ENCODE results near the gene OPA1.
A peak's percentile ranks its signal among the peaks of the same experiment; 100 is the strongest.

The OPA1 gene

GRCh38 chr3:193589129-193589528 lies 3.9 kb upstream of the OPA1 start:
- DNase-seq (ENCODE audit: low read depth): no peak
- TF ChIP-seq CTCF (IDR thresholded peaks at IDR 0.05; ENCODE audit: low read length, missing control alignments): no peak
- no peak overlapping the region for H3K4me3 ChIP-seq (replicated peaks; ENCODE audit: low read depth, low read length)

- no peak for TF ChIP-seq CTCF (IDR thresholded peaks at IDR 0.05; ENCODE audit: low read length, missing control alignments)
- H3K4me3 ChIP-seq (replicated peaks; ENCODE audit: low read depth, low read length): no peak overlapping the region
- DNase-seq (ENCODE audit: low read depth): no peak
Observed at GRCh38 chr3:193589616-193590015, 3.4 kb upstream of the OPA1 start.

GRCh38 chr3:193590088-193590856 lies 2.7 kb upstream of the OPA1 start:
- DNase-seq (ENCODE audit: low read depth): peak; percentile 52
- TF ChIP-seq CTCF (IDR thresholded peaks at IDR 0.05; ENCODE audit: low read length, missing control alignments): no peak
- no peak overlapping the region for H3K4me3 ChIP-seq (replicated peaks; ENCODE audit: low read depth, low read length)

GRCh38 chr3:193593668-193594030 lies 641 bp downstream of the OPA1 start:
- DNase-seq (ENCODE audit: low read depth): peak; percentile 27
- TF ChIP-seq CTCF (IDR thresholded peaks at IDR 0.05; ENCODE audit: low read length, missing control alignments): no peak
- peak overlapping the region; percentile 92 for H3K4me3 ChIP-seq (replicated peaks; ENCODE audit: low read depth, low read length)

GRCh38 chr3:193594946-193595689 lies 2.1 kb downstream of the OPA1 start:
- peak; percentile 32 for DNase-seq (ENCODE audit: low read depth)
- no peak for TF ChIP-seq CTCF (IDR thresholded peaks at IDR 0.05; ENCODE audit: low read length, missing control alignments)
- peak overlapping the region; percentile 13 for H3K4me3 ChIP-seq (replicated peaks; ENCODE audit: low read depth, low read length)

GRCh38 chr3:193595939-193596487 lies 3.0 kb downstream of the OPA1 start:
- TF ChIP-seq CTCF (IDR thresholded peaks at IDR 0.05; ENCODE audit: low read length, missing control alignments): no peak
- no peak overlapping the region for H3K4me3 ChIP-seq (replicated peaks; ENCODE audit: low read depth, low read length)
- no peak for DNase-seq (ENCODE audit: low read depth)

All from fibroblast of pulmonary artery (primary cell).